Thoracic aorta (tissue), 2 donors: ENCODE results near the gene KCNT1. TPM values are rescaled to one million over a fixed set of nuclear protein-coding genes. Genes with fewer than 3 reads are reported as not detected.

Experiments
- ATAC-seq: fragments of 150-250 bp; one replicate; pipeline ENCODE4 v1.8.0; 2017; ENCODE audit warnings: low read depth; ENCODE audit not compliant: insufficient number of reproducible peaks, low FRiP score
- DNase-seq: peaks from one replicate; pipeline ENCODE4 v3.0.0-alpha.2; 2020; ENCODE audit warnings: low spot score
- H3K27ac ChIP-seq, 2 donors: fragments of 200-600 bp; sonication (generic); 1 replicate in 1 of 2; 2 replicates in 1 of 2; pipeline ENCODE4 v1.5.1; 2016; ENCODE audit warnings: mild to moderate bottlenecking in 2 of 2, moderate library complexity in 2 of 2
- H3K27me3 ChIP-seq: fragments of 200-600 bp; sonication (generic); replicated peaks from 2 replicates; pipeline ENCODE4 v1.6.0; 2016; ENCODE audit warnings: mild to moderate bottlenecking; ENCODE audit not compliant: insufficient read depth
- H3K36me3 ChIP-seq: fragments of 200-600 bp; sonication (generic); one replicate; pipeline ENCODE4 v1.5.1; 2016
- H3K4me1 ChIP-seq, 2 donors: fragments of 200-600 bp; sonication (generic); 1 replicate in 1 of 2; 2 replicates in 1 of 2; pipeline versions ENCODE4 v1.5.1 to v1.6.0; 2016; ENCODE audit warnings: low read depth in 2 of 2, mild to moderate bottlenecking in 1 of 2; ENCODE audit not compliant: control insufficient read depth in 1 of 2
- H3K4me3 ChIP-seq: fragments of 200-600 bp; sonication (generic); 2 replicates; pipeline ENCODE4 v1.5.1; 2016; ENCODE audit warnings: mild to moderate bottlenecking
- H3K9me3 ChIP-seq: fragments of 200-600 bp; sonication (generic); 2 replicates; pipeline ENCODE4 v1.5.1; 2016
- total RNA-seq, 2 donors: library from RNA; depleted of rRNA; stranded (reverse); fragments of >200 nt; gene quantifications; one replicate each; pipeline versions ENCODE4 v1.1.0 to v1.2.3, GENCODE V29; 2016
- TF ChIP-seq, protein P1 (sequence below): fragments of 200-600 bp; sonication (generic); IDR thresholded peaks from one replicate; pipeline ENCODE4 v1.5.1; 2019; ENCODE audit warnings: antibody characterized with exemption

The KCNT1 gene
- total RNA-seq, 2 donors from 2014 or later, result 0.28 to 0.54 TPM

DNA sequence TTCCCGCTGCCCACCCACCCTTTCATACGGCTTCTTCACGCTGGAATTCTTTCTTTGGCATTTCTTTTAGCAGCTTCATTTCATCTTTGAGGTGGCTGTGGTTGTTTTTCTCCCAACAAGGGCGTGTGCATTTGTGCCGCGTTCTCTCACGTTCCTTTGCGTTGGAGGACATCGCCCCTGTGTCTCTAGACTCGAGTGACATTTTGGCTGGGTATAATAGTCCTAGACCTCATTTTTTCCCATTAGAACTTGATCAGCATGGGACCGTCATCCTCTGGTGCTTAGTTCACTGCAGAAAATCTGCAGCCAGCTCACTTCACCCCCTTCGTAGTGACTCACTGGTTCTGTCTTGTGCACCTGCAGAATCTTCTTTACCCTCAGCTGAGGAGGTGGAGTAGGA lies 29.5 kb downstream of the KCNT1 start:
- H3K4me3 ChIP-seq, result no peak overlapping the region
- no peaks in the 10 kb centered on the region for H3K9me3 ChIP-seq
- ATAC-seq, result no peak
- DNase-seq, result no peak
- no peak overlapping the region for H3K27ac ChIP-seq
- no peaks in the 10 kb centered on the region for H3K36me3 ChIP-seq
- no peaks in the 10 kb centered on the region for H3K27me3 ChIP-seq
- H3K4me1 ChIP-seq, result no peaks in the 10 kb centered on the region
- TF ChIP-seq, protein P1, sequence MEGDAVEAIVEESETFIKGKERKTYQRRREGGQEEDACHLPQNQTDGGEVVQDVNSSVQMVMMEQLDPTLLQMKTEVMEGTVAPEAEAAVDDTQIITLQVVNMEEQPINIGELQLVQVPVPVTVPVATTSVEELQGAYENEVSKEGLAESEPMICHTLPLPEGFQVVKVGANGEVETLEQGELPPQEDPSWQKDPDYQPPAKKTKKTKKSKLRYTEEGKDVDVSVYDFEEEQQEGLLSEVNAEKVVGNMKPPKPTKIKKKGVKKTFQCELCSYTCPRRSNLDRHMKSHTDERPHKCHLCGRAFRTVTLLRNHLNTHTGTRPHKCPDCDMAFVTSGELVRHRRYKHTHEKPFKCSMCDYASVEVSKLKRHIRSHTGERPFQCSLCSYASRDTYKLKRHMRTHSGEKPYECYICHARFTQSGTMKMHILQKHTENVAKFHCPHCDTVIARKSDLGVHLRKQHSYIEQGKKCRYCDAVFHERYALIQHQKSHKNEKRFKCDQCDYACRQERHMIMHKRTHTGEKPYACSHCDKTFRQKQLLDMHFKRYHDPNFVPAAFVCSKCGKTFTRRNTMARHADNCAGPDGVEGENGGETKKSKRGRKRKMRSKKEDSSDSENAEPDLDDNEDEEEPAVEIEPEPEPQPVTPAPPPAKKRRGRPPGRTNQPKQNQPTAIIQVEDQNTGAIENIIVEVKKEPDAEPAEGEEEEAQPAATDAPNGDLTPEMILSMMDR, result no peak

DNA sequence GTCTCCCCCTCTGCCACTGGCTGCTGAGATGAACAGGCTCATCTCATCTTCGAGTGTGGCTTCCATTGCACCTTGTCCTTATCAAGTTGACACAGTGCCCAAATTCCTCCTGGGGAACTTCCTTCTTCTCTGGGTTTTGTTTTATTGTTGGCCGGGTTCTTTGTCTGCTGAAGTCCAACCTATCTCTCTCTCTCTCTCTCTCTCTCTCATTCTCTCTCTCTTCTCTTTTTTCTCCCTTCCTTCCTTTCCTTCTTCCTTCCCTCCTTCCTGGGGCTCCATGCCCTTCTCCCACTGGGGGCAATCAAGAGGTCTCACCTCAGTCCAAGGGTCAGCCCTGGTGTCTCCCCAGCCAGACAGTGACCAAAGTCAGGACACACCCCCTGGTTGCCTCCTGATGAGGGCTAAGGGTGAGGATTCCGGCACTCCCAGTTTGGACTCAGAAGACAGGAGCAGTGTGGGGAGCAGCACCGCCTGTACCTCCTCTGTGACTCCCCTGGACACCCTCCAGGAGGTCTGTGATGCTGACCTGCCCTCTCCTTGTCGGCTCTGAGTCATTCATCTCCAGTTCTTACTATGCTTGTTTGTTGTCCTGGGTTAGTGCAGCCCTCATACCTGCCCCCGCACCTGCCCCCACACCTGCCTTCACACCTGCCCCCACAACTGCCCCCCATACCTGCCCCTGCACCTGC lies 30.7 kb downstream of the KCNT1 start:
- ATAC-seq, result no peak
- TF ChIP-seq, protein P1, result no peak
- no peaks in the 10 kb centered on the region for H3K36me3 ChIP-seq
- DNase-seq, result no peak
- no peaks in the 10 kb centered on the region for H3K27me3 ChIP-seq
- no peak overlapping the region for H3K27ac ChIP-seq
- no peak overlapping the region for H3K4me3 ChIP-seq
- no peaks in the 10 kb centered on the region for H3K4me1 ChIP-seq
- no peaks in the 10 kb centered on the region for H3K9me3 ChIP-seq

DNA sequence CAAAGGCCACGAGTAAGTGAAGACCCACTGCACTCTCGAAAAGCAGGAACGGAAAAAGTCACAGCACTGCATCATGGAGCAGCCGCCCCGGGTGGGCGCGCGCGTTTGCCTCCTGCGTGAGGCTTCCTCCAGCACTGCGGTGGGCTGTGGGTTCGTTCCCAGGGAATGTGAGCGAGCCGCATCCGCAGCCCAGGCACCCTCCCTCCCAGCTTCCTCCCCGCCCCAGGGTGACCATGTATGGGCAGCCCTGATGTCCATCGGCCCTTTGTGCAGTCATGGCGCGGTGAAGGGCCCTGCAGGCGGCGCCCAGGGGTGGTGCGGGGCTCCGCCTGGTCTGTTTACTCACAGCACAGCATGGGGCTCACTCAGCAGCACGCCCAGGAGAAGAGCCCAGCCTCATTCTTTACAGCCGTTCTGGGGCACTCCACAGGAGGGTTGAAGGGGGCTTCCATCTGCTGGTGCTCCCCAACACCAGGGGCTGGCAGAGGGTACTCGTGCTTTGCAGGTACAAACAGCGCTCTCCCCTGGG lies 32.7 kb downstream of the KCNT1 start:
- Histone ChIP-seq H3K27me3 (no peaks in the 10 kb centered on the region), H3K27ac (no peak overlapping the region)
- ATAC-seq, result no peak

GRCh38 chr9:135736272-135736978 lies 34.4 kb downstream of the KCNT1 start:
- Histone ChIP-seq H3K9me3 (no peaks in the 10 kb centered on the region), H3K4me1 (no peaks in the 10 kb centered on the region), H3K27ac (no peak overlapping the region), H3K4me3 (no peak overlapping the region), H3K27me3 (no peaks in the 10 kb centered on the region), H3K36me3 (no peaks in the 10 kb centered on the region)
- TF ChIP-seq, protein P1, result no peak
- ATAC-seq (no peak), DNase-seq (no peak)

More for the DNA sequence above, 32.7 kb downstream of the KCNT1 start:
- H3K9me3 ChIP-seq, result no peaks in the 10 kb centered on the region
- H3K36me3 ChIP-seq, result no peaks in the 10 kb centered on the region
- TF ChIP-seq, protein P1, result no peak
- H3K4me1 ChIP-seq, result no peaks in the 10 kb centered on the region
- DNase-seq, result no peak
- H3K4me3 ChIP-seq, result no peak overlapping the region
